ENCODE results near the gene RNF182. TPM values are rescaled to one million over a fixed set of nuclear protein-coding genes. Genes with fewer than 3 reads are reported as not detected.

The RNF182 gene
- total RNA-seq, 1 donor, result 2.9 TPM

- no peak overlapping the region for H3K4me3 ChIP-seq (ENCODE audit: low read depth, low read length)
- DNase-seq (ENCODE audit: low read depth), result no peak
- no peak for TF ChIP-seq CTCF (IDR thresholded peaks at IDR 0.05; ENCODE audit: insufficient read depth, low read length)
These were observed 8.4 kb upstream of the RNF182 start for GRCh38 chr6:13916230-13916944.

- no peak for TF ChIP-seq CTCF (IDR thresholded peaks at IDR 0.05; ENCODE audit: insufficient read depth, low read length)
- H3K4me3 ChIP-seq (ENCODE audit: low read depth, low read length), result no peak overlapping the region
- no peak for DNase-seq (ENCODE audit: low read depth)
These were observed 7.6 kb upstream of the RNF182 start for GRCh38 chr6:13917141-13917540.

GRCh38 chr6:13918686-13919250, 6.0 kb upstream of the RNF182 start:
- DNase-seq (ENCODE audit: low read depth), result no peak
- H3K4me3 ChIP-seq (ENCODE audit: low read depth, low read length), result no peak overlapping the region
- no peak for TF ChIP-seq CTCF (IDR thresholded peaks at IDR 0.05; ENCODE audit: insufficient read depth, low read length)

- TF ChIP-seq CTCF (IDR thresholded peaks at IDR 0.05; ENCODE audit: insufficient read depth, low read length), result no peak
- DNase-seq (ENCODE audit: low read depth), result no peak
- no peak overlapping the region for H3K4me3 ChIP-seq (ENCODE audit: low read depth, low read length)
These were observed 4.9 kb upstream of the RNF182 start for GRCh38 chr6:13919861-13920260.

DNA sequence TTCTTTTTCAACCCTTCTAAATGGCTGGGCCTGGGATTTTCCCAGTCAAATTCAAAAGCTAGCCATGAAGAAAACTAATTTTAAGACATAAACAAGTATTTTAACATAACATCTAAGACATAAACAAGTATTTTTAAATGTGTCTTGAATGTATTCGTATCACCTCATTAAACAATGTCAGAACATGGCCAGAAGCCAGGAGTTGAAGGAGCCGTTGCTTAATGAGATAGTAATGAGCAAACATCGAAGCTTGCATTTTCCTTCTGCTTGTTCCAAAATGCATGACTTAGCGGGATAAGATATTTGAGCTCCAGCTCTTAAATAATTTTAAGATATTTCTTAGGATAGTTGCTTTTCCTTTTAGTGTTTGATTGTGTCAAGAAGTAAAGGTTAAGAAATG, 4.2 kb upstream of the RNF182 start:
- no peak for TF ChIP-seq CTCF (IDR thresholded peaks at IDR 0.05; ENCODE audit: insufficient read depth, low read length)
- DNase-seq (ENCODE audit: low read depth), result no peak
- no peak overlapping the region for H3K4me3 ChIP-seq (ENCODE audit: low read depth, low read length)

DNA sequence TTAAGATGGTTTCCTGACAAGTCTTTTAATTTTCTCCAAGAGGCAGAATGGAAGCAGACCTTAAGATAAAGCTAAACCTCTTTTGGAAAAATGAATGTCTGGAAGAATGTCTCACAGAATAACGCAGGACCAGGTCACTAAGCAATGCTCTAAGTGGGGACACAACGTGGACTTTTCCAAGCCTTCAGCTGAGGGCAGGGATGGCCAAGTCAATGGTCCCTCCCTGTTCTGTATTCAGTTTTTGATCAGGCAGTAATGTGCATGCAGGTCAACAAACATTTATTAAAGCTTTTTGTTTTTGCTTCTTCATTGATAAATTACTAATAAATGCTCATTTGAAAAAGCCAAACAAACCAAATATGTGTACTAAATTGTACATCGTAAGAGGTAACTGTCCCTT, 2.0 kb upstream of the RNF182 start:
- DNase-seq (ENCODE audit: low read depth), result no peak
- no peak overlapping the region for H3K4me3 ChIP-seq (ENCODE audit: low read depth, low read length)
- no peak for TF ChIP-seq CTCF (IDR thresholded peaks at IDR 0.05; ENCODE audit: insufficient read depth, low read length)

All from fibroblast of the aortic adventitia (primary cell).